Panc1 (cell line): ENCODE data around the gene APPL2. TPM values are rescaled to one million over a fixed set of nuclear protein-coding genes. Genes with fewer than 3 reads are reported as not detected.

ENCODE experiments used
- ATAC-seq: fragments of 200-7000 bp; cut with Tn5 transposase; 2 replicates; pipeline ENCODE4 v1.9.1; 2020; ENCODE audit warnings: mild to moderate bottlenecking, moderate library complexity
- BruUV-seq: library from RNA; stranded (reverse); fragments of 400-500 nt; replicated peaks from 2 replicates; lab custom pipeline; 2021; lab: Mats Ljungman, UMichigan
- CTCF ChIA-PET: fragments of 300-600 bp; sonication (Branson Sonifier 250); formaldehyde crosslinking; loops from one replicate; lab custom pipeline; 2022; ENCODE audit warnings: antibody characterized with exemption; lab: Charles Lee
- POLR2A ChIA-PET: fragments of 300-600 bp; sonication (Branson Sonifier 250); formaldehyde crosslinking; loops from one replicate; lab custom pipeline; 2022; ENCODE audit warnings: antibody characterized with exemption; lab: Charles Lee
- DNase-seq: peaks from one replicate; pipeline ENCODE4 v3.0.0-alpha.2; 2010; ENCODE audit warnings: low read depth, low spot score
- H3K27ac ChIP-seq: 2 replicates; pipeline ENCODE4 v1.5.1; 2011; ENCODE audit warnings: mild to moderate bottlenecking, low read length, inconsistent platforms
- H3K27me3 ChIP-seq: fragments of 200-500 bp; sonication (Bioruptor generic); 2 replicates; pipeline ENCODE4 v1.6.0; 2014; ENCODE audit warnings: low read length, inconsistent platforms; ENCODE audit not compliant: control insufficient read depth, insufficient read depth
- H3K36me3 ChIP-seq: fragments of 200-500 bp; sonication (Bioruptor generic); 2 replicates; pipeline ENCODE4 v1.5.1; 2014; ENCODE audit warnings: inconsistent platforms, mild to moderate bottlenecking, low read length, moderate library complexity; ENCODE audit not compliant: control insufficient read depth, insufficient read depth
- H3K4me1 ChIP-seq: 2 replicates; pipeline ENCODE4 v1.5.1; 2011; ENCODE audit warnings: inconsistent platforms, mild to moderate bottlenecking, low read length, moderate library complexity; ENCODE audit not compliant: control insufficient read depth, insufficient read depth
- H3K4me3 ChIP-seq, 2 experiments: 2 replicates each; pipeline ENCODE4 v1.5.1; 2011 to 2012; ENCODE audit warnings: low read depth in 2 of 2, low read length in 2 of 2, mild to moderate bottlenecking in 2 of 2, inconsistent platforms in 1 of 2, moderate library complexity in 1 of 2
- H3K9me3 ChIP-seq: fragments of 200-500 bp; sonication (Bioruptor generic); 2 replicates; pipeline ENCODE4 v1.5.1; 2014; ENCODE audit warnings: low read depth, mild to moderate bottlenecking, inconsistent platforms, low read length, moderate library complexity; ENCODE audit not compliant: control insufficient read depth, insufficient read depth
- POLR2AphosphoS5 ChIP-seq: IDR thresholded peaks from 2 replicates; pipeline ENCODE4 v1.6.1; 2012; ENCODE audit warnings: mild to moderate bottlenecking, low read depth, low read length, moderate library complexity
- SIN3A ChIP-seq: IDR thresholded peaks from 2 replicates; pipeline ENCODE4 v1.6.1; 2012; ENCODE audit warnings: low read depth, mild to moderate bottlenecking, low read length, moderate library complexity, borderline replicate concordance; ENCODE audit not compliant: insufficient read depth
- TCF7L2 ChIP-seq: IDR thresholded peaks from 2 replicates; pipeline ENCODE4 v1.6.1; 2011; ENCODE audit warnings: mild to moderate bottlenecking, low read depth, low read length, inconsistent platforms
- in situ Hi-C: cut with HindIII; loops from 2 replicates; pipeline ENCODE4 v1.10.0; 2016; ENCODE audit warnings: low sequenced_read_pairs, low pct_unique_long_range_greater_than_20kb
- intact Hi-C: fragments of 100-400 bp; cut with micrococcal nuclease; formaldehyde crosslinking; loops from one replicate; pipeline ENCODE4 v1.10.0; 2022; ENCODE audit not compliant: unreplicated experiment
- total RNA-seq: library from RNA; stranded (reverse); gene quantifications from one replicate; pipeline ENCODE4 v1.2.1, GENCODE V29; 2021; ENCODE audit not compliant: unreplicated experiment
- TF ChIP-seq, protein P1 (sequence below): fragments of 450-650 bp; IDR thresholded peaks from 2 replicates; pipeline ENCODE4 v1.5.1; 2017; ENCODE audit warnings: mild to moderate bottlenecking
- TF ChIP-seq, protein P2 (sequence below), 2 experiments: IDR thresholded peaks; 2 replicates each; pipeline ENCODE4 v1.6.1; 2011 to 2012; ENCODE audit warnings: low read depth in 2 of 2, control low read depth in 1 of 2, low read length in 1 of 2, mild to moderate bottlenecking in 1 of 2, moderate library complexity in 1 of 2; ENCODE audit not compliant: insufficient read depth in 1 of 2

APPL2 gene
- total RNA-seq, 1 experiment from 2014 or later = 21.2 TPM

DNA sequence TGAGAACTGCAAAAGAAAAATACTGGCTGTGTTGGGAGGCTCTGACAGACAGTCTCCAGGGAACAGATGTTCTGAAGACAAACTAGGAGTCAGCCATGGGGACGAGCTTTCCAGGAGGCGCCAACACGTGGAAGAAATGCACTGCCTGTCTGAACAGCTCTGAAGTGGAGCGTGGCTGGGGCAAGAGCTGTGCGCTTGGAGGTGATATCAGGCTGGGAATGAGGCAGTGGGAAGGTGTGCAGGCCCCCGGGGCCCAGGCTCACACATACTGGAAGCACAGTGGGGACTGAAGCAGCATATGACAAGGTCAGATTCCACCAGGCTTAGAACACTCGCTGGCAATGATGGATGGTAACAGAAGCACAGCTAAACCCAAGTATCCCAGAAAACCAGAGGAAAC is 17.5 kb downstream of the APPL2 start:
- no peak overlapping the region for H3K4me3 ChIP-seq
- CTCF ChIA-PET = no interaction called here
- H3K4me1 ChIP-seq = no peaks in the 10 kb centered on the region
- H3K27me3 ChIP-seq = no peaks in the 10 kb centered on the region
- no peaks in the 10 kb centered on the region for H3K9me3 ChIP-seq
- ATAC-seq = no peak
- H3K36me3 ChIP-seq = no peaks in the 10 kb centered on the region; the same call in 1 of the 2 replicates
- TF ChIP-seq POLR2AphosphoS5 (no peak), SIN3A (no peak), TCF7L2 (no peak)
- TF ChIP-seq, protein P1, sequence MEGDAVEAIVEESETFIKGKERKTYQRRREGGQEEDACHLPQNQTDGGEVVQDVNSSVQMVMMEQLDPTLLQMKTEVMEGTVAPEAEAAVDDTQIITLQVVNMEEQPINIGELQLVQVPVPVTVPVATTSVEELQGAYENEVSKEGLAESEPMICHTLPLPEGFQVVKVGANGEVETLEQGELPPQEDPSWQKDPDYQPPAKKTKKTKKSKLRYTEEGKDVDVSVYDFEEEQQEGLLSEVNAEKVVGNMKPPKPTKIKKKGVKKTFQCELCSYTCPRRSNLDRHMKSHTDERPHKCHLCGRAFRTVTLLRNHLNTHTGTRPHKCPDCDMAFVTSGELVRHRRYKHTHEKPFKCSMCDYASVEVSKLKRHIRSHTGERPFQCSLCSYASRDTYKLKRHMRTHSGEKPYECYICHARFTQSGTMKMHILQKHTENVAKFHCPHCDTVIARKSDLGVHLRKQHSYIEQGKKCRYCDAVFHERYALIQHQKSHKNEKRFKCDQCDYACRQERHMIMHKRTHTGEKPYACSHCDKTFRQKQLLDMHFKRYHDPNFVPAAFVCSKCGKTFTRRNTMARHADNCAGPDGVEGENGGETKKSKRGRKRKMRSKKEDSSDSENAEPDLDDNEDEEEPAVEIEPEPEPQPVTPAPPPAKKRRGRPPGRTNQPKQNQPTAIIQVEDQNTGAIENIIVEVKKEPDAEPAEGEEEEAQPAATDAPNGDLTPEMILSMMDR = no peak
- TF ChIP-seq, protein P2, sequence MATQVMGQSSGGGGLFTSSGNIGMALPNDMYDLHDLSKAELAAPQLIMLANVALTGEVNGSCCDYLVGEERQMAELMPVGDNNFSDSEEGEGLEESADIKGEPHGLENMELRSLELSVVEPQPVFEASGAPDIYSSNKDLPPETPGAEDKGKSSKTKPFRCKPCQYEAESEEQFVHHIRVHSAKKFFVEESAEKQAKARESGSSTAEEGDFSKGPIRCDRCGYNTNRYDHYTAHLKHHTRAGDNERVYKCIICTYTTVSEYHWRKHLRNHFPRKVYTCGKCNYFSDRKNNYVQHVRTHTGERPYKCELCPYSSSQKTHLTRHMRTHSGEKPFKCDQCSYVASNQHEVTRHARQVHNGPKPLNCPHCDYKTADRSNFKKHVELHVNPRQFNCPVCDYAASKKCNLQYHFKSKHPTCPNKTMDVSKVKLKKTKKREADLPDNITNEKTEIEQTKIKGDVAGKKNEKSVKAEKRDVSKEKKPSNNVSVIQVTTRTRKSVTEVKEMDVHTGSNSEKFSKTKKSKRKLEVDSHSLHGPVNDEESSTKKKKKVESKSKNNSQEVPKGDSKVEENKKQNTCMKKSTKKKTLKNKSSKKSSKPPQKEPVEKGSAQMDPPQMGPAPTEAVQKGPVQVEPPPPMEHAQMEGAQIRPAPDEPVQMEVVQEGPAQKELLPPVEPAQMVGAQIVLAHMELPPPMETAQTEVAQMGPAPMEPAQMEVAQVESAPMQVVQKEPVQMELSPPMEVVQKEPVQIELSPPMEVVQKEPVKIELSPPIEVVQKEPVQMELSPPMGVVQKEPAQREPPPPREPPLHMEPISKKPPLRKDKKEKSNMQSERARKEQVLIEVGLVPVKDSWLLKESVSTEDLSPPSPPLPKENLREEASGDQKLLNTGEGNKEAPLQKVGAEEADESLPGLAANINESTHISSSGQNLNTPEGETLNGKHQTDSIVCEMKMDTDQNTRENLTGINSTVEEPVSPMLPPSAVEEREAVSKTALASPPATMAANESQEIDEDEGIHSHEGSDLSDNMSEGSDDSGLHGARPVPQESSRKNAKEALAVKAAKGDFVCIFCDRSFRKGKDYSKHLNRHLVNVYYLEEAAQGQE (IDR thresholded peaks at IDR 0.05; ENCODE audit: insufficient read depth in 1 of 2, low read depth in 2 of 2, low read length in 1 of 2) = no peak
- POLR2A ChIA-PET = interaction anchor here (0.5 kb wide), 1 partner anchor 20 kb away, joined by 4 read pairs; no protein-coding TSS in a partner anchor
- intact Hi-C loops = no loop called here
- no peak overlapping the region for H3K27ac ChIP-seq
- BruUV-seq = no TSS peak
- in situ Hi-C loops = no loop called here
- no peak for DNase-seq

DNA sequence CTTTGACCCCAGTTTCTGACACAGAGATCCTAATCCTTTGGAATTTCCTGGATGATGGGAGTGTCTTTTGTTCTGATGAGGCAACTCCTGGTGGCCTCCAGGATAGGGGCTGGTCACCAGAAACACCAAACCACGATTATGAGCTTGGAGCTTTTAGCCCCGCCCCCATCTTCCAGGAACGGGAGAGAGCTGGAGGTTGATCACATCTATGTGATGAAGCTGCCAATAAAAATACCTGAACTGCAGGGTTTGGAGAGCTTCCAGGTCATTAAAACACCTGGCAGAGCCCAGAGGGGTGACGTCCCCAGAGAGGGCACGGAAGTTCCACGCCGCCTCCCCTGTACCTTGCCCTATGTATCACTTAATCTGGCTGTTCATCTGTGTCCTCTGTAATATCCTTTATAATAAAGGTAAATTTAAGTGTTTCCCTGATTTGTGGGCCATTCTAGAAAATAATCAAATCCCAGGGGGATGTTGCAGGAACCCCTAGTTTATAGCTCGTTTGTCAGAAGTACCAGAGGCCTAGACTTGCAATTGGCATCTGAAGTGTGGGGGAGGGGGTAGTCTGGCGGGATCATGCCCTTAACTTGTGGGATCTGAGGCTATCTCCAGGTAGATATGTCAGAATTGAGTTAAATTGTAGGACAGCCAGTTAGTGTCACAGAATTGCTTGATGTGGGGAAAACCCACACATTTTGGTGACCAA is 21.2 kb downstream of the APPL2 start:
- ChIA-PET CTCF (no interaction called here), POLR2A (no interaction called here)
- H3K4me1 ChIP-seq = no peaks in the 10 kb centered on the region
- H3K36me3 ChIP-seq = no peaks in the 10 kb centered on the region; the same call in 1 of the 2 replicates
- H3K4me3 ChIP-seq = no peak overlapping the region
- no peak overlapping the region for H3K27ac ChIP-seq
- no TSS peak for BruUV-seq
- intact Hi-C loops (no loop called here), in situ Hi-C loops (no loop called here)
- DNase-seq (no peak), ATAC-seq (no peak)
- no peaks in the 10 kb centered on the region for H3K27me3 ChIP-seq
- H3K9me3 ChIP-seq = no peaks in the 10 kb centered on the region
- TF ChIP-seq, protein P1 = no peak
- TF ChIP-seq TCF7L2 (no peak), SIN3A (no peak), POLR2AphosphoS5 (no peak)
- TF ChIP-seq, protein P2 (IDR thresholded peaks at IDR 0.05; ENCODE audit: insufficient read depth in 1 of 2, low read depth in 2 of 2, low read length in 1 of 2) = no peak
